ENCODE measurements around the gene LINGO4.

The LINGO4 gene

DNA sequence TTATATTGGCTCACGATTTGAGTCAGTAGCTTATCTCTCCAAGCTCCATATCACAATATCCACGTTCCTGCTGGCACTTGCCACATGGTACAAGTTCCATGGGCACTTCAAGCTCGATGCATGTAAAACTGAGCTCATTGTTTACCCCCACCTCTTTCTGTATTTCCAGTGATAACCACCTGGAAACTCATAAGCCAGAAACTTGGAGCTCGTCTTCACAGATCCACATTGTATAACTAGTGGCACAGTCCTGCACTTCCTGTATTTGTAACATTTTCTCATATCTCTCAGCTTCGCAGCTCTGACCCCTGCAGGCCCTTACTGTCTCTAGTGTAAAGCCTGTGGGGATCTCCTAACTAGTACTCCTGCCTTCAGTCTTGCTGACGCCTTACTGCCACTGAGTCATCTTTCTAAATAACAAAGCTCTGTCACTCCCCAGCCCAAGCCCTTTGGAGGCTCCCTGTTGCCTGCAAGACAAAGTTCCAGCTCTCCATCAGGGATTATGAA, 40.9 kb upstream of the LINGO4 start:
- Histone ChIP-seq H3K9ac (ENCODE audit: low read depth in 1 of 2, low read length in 2 of 2) (no peak overlapping the region), H3K4me1 (ENCODE audit: control insufficient read depth in 1 of 2, insufficient read depth in 2 of 2, low read length in 2 of 2) (no peaks in the 10 kb centered on the region), H3K9me3 (ENCODE audit: control insufficient read depth in 1 of 2, low read length in 2 of 2) (no peaks in the 10 kb centered on the region), H3K36me3 (ENCODE audit: control insufficient read depth in 1 of 2, insufficient read depth in 2 of 2, low read length in 2 of 2) (no peaks in the 10 kb centered on the region), H3K27ac (ENCODE audit: low read depth, low read length) (no peak overlapping the region), H3K4me3 (ENCODE audit: low read depth in 1 of 2, low read length in 2 of 2) (no peak overlapping the region), H3K27me3 (ENCODE audit: control insufficient read depth in 1 of 2, insufficient read depth in 2 of 2, low read length in 2 of 2) (no peaks in the 10 kb centered on the region)

DNA sequence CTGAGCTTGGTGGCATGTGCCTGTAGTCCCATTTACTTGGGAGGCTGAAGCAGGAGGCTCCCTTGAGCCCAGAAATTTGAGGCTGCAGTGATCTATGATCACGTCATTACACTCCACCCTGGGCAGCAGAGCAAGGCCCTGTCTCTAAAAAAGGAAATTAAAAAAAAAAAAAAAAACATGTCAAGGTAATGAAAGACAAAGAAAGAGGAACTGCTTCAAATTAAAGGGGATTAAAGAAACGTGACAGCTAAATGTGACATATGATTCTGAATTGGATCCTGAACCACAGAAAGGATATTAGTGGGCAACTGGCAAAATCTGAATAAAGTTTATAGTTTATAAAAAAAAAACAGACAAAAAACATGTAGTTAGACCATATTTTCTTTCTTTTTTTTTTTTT, 38.2 kb upstream of the LINGO4 start:
- no peaks in the 10 kb centered on the region for H3K27me3 ChIP-seq (ENCODE audit: control insufficient read depth in 1 of 2, insufficient read depth in 2 of 2, low read length in 2 of 2)
- no peak overlapping the region for H3K27ac ChIP-seq (ENCODE audit: low read depth, low read length)
- H3K4me1 ChIP-seq (ENCODE audit: control insufficient read depth in 1 of 2, insufficient read depth in 2 of 2, low read length in 2 of 2) = peaks cover 14 to 19% of the 10 kb centered on the region in 2 donors
- H3K4me3 ChIP-seq (ENCODE audit: low read depth in 1 of 2, low read length in 2 of 2) = no peak overlapping the region
- no peaks in the 10 kb centered on the region for H3K9me3 ChIP-seq (ENCODE audit: control insufficient read depth in 1 of 2, low read length in 2 of 2)
- no peak overlapping the region for H3K9ac ChIP-seq (ENCODE audit: low read depth in 1 of 2, low read length in 2 of 2)
- no peaks in the 10 kb centered on the region for H3K36me3 ChIP-seq (ENCODE audit: control insufficient read depth in 1 of 2, insufficient read depth in 2 of 2, low read length in 2 of 2)

DNA sequence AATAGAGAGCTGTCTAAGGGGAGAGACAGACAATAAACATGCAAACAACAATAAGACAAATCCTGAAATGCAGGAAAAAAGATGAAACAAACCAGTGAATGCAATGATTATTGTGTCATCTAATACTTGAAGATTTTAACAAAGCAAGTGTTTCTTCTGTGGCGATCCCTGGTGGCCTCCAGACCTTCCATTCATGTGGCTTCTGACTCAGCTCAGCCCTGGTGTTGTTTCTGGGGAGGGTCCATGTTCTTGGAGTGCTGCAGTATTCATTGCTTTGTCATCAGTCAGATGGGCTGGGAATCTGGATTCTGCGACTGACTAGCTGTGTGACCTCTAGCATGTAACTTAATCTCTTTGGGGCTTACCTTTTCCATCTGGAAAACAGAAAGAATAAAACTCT, 35.9 kb upstream of the LINGO4 start:
- no peak overlapping the region for H3K27ac ChIP-seq (ENCODE audit: low read depth, low read length)
- H3K4me1 ChIP-seq (ENCODE audit: control insufficient read depth in 1 of 2, insufficient read depth in 2 of 2, low read length in 2 of 2) = peaks cover 30 to 31% of the 10 kb centered on the region in 2 donors
- no peaks in the 10 kb centered on the region for H3K9me3 ChIP-seq (ENCODE audit: control insufficient read depth in 1 of 2, low read length in 2 of 2)
- no peaks in the 10 kb centered on the region for H3K27me3 ChIP-seq (ENCODE audit: control insufficient read depth in 1 of 2, insufficient read depth in 2 of 2, low read length in 2 of 2)
- no peaks in the 10 kb centered on the region for H3K36me3 ChIP-seq (ENCODE audit: control insufficient read depth in 1 of 2, insufficient read depth in 2 of 2, low read length in 2 of 2)
- no peak overlapping the region for H3K4me3 ChIP-seq (ENCODE audit: low read depth in 1 of 2, low read length in 2 of 2)
- H3K9ac ChIP-seq (ENCODE audit: low read depth in 1 of 2, low read length in 2 of 2) = no peak overlapping the region

DNA sequence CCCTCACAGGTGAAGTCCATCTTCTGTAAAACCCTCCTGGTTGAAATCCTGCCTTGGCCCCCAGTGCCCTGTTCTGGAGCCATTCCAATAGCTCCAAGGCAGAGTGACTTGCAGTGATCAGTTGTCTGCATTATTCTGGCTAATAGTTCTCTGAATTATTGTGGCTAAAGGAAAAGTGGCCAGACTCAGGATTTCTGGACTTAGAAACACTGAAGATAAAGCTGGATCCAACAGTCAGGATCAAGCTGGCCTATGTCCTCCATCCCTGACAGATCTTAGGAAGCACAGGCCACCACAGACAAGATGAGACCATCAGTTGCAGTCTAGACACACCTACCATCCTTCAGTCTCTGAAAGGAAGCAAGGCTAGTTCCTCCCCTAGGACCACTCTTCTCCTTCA, 35.2 kb upstream of the LINGO4 start:
- Histone ChIP-seq H3K27me3 (ENCODE audit: control insufficient read depth in 1 of 2, insufficient read depth in 2 of 2, low read length in 2 of 2) (no peaks in the 10 kb centered on the region), H3K9ac (ENCODE audit: low read depth in 1 of 2, low read length in 2 of 2) (peak overlapping the region; percentile 75 to 89), H3K4me3 (ENCODE audit: low read depth in 1 of 2, low read length in 2 of 2) (peak overlapping the region; percentile 63 to 79), H3K9me3 (ENCODE audit: control insufficient read depth in 1 of 2, low read length in 2 of 2) (no peaks in the 10 kb centered on the region), H3K4me1 (ENCODE audit: control insufficient read depth in 1 of 2, insufficient read depth in 2 of 2, low read length in 2 of 2) (peaks cover 36% of the 10 kb centered on the region in 2 donors), H3K27ac (ENCODE audit: low read depth, low read length) (peak overlapping the region; percentile 86), H3K36me3 (ENCODE audit: control insufficient read depth in 1 of 2, insufficient read depth in 2 of 2, low read length in 2 of 2) (no peaks in the 10 kb centered on the region)

DNA sequence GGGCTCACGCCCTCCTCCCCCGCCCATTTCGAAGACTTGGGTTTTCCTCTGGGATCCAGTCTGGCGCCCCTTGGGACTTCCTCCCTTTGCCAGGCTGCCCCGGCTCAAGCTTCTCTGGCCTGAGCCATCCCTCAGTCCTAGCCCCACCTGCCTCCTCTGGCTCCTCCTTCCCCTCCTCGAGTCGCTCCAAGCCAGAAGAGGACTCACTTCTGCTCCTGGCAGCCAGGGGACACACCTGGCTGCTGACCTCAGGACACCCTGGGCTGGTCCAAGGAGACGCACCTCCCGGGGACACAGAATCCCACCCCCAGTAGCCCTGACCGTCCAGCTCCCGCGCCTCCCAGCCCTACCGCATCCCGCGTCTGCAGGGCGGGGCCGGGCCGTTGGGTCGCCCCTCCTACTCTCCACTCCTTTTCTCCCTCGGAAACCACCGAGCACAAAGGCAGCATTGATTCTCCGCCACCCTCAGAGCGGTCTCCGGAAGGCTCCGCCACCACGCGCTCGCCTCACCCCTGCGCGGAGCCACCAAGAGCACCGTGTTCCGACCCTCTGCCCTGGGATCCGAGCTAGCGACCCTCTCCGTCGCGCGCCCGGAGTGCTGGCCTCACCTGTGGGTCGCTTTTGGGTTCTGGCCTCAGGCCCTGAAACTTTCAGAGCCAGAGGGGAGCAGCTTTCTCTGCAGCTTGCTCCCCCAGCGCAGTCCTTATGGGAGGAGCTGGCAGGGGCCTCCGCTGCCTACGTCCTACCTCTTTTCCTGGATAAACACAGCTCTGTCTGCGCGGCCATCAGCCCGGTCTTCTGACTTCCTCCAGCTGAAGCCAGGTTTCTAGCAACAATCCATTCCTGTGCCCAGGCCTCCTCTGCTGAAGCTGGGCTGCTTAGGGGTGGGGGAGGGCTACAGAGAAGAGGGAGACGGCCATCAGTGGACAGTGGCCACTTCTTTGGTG, 34.5 kb upstream of the LINGO4 start, which contains the start of gene C2CD4D:
TSS of gene C2CD4D (minus strand) at position 364 of the 947 bp plus-strand sequence. CDS start 831 bp downstream, outside the sequence.
- Histone ChIP-seq H3K27ac (ENCODE audit: low read depth, low read length) (peak within 1 kb of the TSS; percentile 86), H3K9ac (ENCODE audit: low read depth in 1 of 2, low read length in 2 of 2) (peak within 1 kb of the TSS; percentile 75 to 89), H3K4me3 (ENCODE audit: low read depth in 1 of 2, low read length in 2 of 2) (peak within 1 kb of the TSS; percentile 63 to 79), H3K9me3 (ENCODE audit: control insufficient read depth in 1 of 2, low read length in 2 of 2) (no peaks in the 10 kb centered on the region), H3K4me1 (ENCODE audit: control insufficient read depth in 1 of 2, insufficient read depth in 2 of 2, low read length in 2 of 2) (peaks cover 36 to 40% of the 10 kb centered on the region in 2 donors), H3K27me3 (ENCODE audit: control insufficient read depth in 1 of 2, insufficient read depth in 2 of 2, low read length in 2 of 2) (no peaks in the 10 kb centered on the region), H3K36me3 (ENCODE audit: control insufficient read depth in 1 of 2, insufficient read depth in 2 of 2, low read length in 2 of 2) (no peaks in the 10 kb centered on the region)

DNA sequence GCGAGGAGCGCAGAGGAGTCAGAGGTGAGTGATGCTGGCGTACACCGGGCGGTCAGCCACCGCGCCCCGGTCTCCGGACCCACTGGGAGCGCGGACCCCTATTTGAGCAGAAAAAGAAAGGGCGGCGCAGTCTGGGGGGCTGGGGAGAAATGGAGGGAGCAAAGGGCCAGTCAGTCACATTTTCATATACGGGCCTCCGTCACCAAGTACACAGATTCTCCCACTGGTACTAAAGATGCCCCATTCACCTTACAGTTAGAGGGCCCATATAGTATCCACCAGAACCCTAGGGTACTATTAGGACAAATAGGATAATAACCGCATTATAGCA, 33.8 kb upstream of the LINGO4 start:
- peak overlapping the region; percentile 63 to 79 for H3K4me3 ChIP-seq (ENCODE audit: low read depth in 1 of 2, low read length in 2 of 2)
- peak overlapping the region; percentile 59 for H3K27ac ChIP-seq (ENCODE audit: low read depth, low read length)
- peak overlapping the region; percentile 75 to 89 for H3K9ac ChIP-seq (ENCODE audit: low read depth in 1 of 2, low read length in 2 of 2)
- H3K4me1 ChIP-seq (ENCODE audit: control insufficient read depth in 1 of 2, insufficient read depth in 2 of 2, low read length in 2 of 2) = peaks cover 43 to 47% of the 10 kb centered on the region in 2 donors
- no peaks in the 10 kb centered on the region for H3K27me3 ChIP-seq (ENCODE audit: control insufficient read depth in 1 of 2, insufficient read depth in 2 of 2, low read length in 2 of 2)
- no peaks in the 10 kb centered on the region for H3K9me3 ChIP-seq (ENCODE audit: control insufficient read depth in 1 of 2, low read length in 2 of 2)
- H3K36me3 ChIP-seq (ENCODE audit: control insufficient read depth in 1 of 2, insufficient read depth in 2 of 2, low read length in 2 of 2) = no peaks in the 10 kb centered on the region

DNA sequence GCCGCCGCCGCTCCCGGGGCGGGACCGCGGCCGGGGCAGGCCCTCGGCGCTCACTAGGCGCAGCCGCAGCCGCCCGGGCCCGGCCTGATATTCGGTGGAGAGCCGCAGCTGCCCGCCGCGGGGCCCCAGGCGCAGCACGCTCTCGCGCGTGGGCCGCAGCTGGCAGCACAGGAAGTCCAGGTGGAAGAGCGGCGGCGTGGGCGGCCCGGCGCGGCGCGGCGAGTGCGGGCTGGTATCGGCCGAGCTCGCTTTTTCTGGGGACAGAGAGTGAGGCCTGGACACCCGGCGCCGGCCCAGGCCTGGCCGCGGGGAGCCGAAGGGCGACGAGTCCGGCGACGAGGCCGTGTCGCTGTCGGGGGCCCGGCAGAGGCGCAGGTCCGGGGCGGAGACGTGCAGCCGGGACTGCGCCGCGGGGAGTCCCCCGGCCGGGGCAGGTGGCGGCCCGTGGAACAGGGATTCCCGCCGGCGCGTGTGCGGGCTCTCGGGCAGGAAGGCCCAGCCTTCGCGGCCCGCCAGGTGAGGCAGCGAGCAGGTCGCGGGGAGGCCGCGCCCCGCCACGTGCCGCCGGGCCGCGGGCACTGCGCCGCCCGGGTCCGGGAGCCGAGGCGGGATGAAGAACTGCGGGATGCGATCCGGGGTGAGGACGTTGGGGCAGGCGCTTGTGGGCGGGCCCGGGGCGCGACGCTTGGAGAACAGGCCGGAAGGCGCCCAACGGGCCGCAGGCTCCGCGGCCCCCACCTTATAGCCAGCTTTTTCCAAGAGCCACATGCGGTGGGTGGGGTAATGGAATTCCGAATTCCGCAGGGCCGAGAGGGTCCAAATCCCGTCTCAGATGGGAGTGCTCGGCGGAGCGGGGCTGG, 33.2 kb upstream of the LINGO4 start:
- Histone ChIP-seq H3K9ac (ENCODE audit: low read depth in 1 of 2, low read length in 2 of 2) (no peak overlapping the region), H3K27ac (ENCODE audit: low read depth, low read length) (no peak overlapping the region), H3K27me3 (ENCODE audit: control insufficient read depth in 1 of 2, insufficient read depth in 2 of 2, low read length in 2 of 2) (no peaks in the 10 kb centered on the region), H3K4me1 (ENCODE audit: control insufficient read depth in 1 of 2, insufficient read depth in 2 of 2, low read length in 2 of 2) (peaks cover 49 to 52% of the 10 kb centered on the region in 2 donors), H3K36me3 (ENCODE audit: control insufficient read depth in 1 of 2, insufficient read depth in 2 of 2, low read length in 2 of 2) (no peaks in the 10 kb centered on the region), H3K9me3 (ENCODE audit: control insufficient read depth in 1 of 2, low read length in 2 of 2) (no peaks in the 10 kb centered on the region), H3K4me3 (ENCODE audit: low read depth in 1 of 2, low read length in 2 of 2) (peak overlapping the region; percentile 63 to 79)

DNA sequence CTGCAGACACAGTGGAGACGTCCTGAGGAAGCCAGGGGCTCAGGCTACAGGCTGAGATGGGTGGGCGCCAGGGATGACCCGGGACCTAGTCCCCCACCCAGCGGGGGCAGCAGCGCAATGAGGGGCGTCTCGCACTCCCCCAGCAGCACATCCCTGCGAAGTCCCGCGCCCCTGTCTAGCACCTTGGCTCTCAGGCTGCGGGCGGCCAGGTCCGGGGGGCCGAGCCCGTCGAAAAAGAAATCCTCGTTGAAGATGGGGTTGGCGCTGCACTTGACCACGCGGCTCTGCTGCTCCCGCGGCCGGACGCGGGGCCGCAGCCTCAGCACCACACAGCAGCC, 32.6 kb upstream of the LINGO4 start:
- H3K27me3 ChIP-seq (ENCODE audit: control insufficient read depth in 1 of 2, insufficient read depth in 2 of 2, low read length in 2 of 2) = no peaks in the 10 kb centered on the region
- H3K9me3 ChIP-seq (ENCODE audit: control insufficient read depth in 1 of 2, low read length in 2 of 2) = no peaks in the 10 kb centered on the region
- no peaks in the 10 kb centered on the region for H3K36me3 ChIP-seq (ENCODE audit: control insufficient read depth in 1 of 2, insufficient read depth in 2 of 2, low read length in 2 of 2)
- no peak overlapping the region for H3K9ac ChIP-seq (ENCODE audit: low read depth in 1 of 2, low read length in 2 of 2)
- H3K27ac ChIP-seq (ENCODE audit: low read depth, low read length) = no peak overlapping the region
- H3K4me1 ChIP-seq (ENCODE audit: control insufficient read depth in 1 of 2, insufficient read depth in 2 of 2, low read length in 2 of 2) = peaks cover 54 to 56% of the 10 kb centered on the region in 2 donors
- H3K4me3 ChIP-seq (ENCODE audit: low read depth in 1 of 2, low read length in 2 of 2) = no peak overlapping the region

DNA sequence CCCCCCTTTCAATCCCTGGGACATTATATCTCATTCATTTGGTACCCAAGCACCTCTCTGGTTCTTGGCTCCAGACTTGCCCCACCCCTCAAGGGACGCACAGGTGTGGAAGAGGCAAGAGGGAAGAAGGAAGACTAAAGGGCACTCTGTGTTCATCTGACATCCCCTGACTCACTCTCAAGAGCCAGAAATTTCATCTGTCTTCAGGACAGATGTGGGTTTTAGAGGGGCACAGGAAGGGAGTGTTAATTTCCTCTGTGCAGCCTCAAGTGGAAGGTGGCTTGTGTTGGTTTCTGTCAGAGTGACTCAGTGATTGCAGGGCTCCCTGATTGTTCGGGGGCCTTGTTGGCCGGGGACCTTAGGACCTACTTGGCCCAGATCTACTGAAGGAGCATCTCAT, 32.0 kb upstream of the LINGO4 start:
- no peak overlapping the region for H3K4me3 ChIP-seq (ENCODE audit: low read depth in 1 of 2, low read length in 2 of 2)
- H3K4me1 ChIP-seq (ENCODE audit: control insufficient read depth in 1 of 2, insufficient read depth in 2 of 2, low read length in 2 of 2) = peaks cover 59 to 63% of the 10 kb centered on the region in 2 donors
- no peaks in the 10 kb centered on the region for H3K9me3 ChIP-seq (ENCODE audit: control insufficient read depth in 1 of 2, low read length in 2 of 2)
- no peaks in the 10 kb centered on the region for H3K36me3 ChIP-seq (ENCODE audit: control insufficient read depth in 1 of 2, insufficient read depth in 2 of 2, low read length in 2 of 2)
- H3K27ac ChIP-seq (ENCODE audit: low read depth, low read length) = peak overlapping the region; percentile 48
- no peaks in the 10 kb centered on the region for H3K27me3 ChIP-seq (ENCODE audit: control insufficient read depth in 1 of 2, insufficient read depth in 2 of 2, low read length in 2 of 2)
- H3K9ac ChIP-seq (ENCODE audit: low read depth in 1 of 2, low read length in 2 of 2) = peak overlapping the region in 1 of 2 donors; percentile 18

DNA sequence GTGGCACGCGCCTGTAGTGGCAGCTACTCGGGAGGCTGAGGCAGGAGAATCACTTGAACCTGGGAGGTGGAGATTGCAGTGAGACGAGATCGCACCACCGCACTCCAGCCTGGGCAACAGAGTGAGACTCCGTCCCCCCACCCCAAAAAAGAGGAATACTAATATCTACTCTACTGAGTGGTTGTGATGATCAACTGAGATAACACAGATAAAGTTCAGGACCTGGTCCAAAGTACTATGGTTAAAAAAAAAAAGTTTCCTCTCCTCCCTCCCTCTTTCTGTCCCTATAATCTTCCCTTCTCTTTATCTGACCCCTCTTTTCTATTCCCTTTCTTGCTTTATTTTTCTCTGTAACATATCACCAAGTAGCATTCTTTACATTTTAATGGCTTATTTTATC, 30.4 kb upstream of the LINGO4 start:
- no peaks in the 10 kb centered on the region for H3K27me3 ChIP-seq (ENCODE audit: control insufficient read depth in 1 of 2, insufficient read depth in 2 of 2, low read length in 2 of 2)
- no peaks in the 10 kb centered on the region for H3K36me3 ChIP-seq (ENCODE audit: control insufficient read depth in 1 of 2, insufficient read depth in 2 of 2, low read length in 2 of 2)
- no peak overlapping the region for H3K4me3 ChIP-seq (ENCODE audit: low read depth in 1 of 2, low read length in 2 of 2)
- no peak overlapping the region for H3K9ac ChIP-seq (ENCODE audit: low read depth in 1 of 2, low read length in 2 of 2)
- H3K9me3 ChIP-seq (ENCODE audit: control insufficient read depth in 1 of 2, low read length in 2 of 2) = no peaks in the 10 kb centered on the region
- no peak overlapping the region for H3K27ac ChIP-seq (ENCODE audit: low read depth, low read length)
- H3K4me1 ChIP-seq (ENCODE audit: control insufficient read depth in 1 of 2, insufficient read depth in 2 of 2, low read length in 2 of 2) = peaks cover 62 to 77% of the 10 kb centered on the region in 2 donors
